Measurements from ENCODE around the gene SAXO1. TPM values are rescaled to one million over a fixed set of nuclear protein-coding genes. Genes with fewer than 3 reads are reported as not detected.

The SAXO1 gene
- total and polyA plus RNA-seq, 4 donors: 0.08 to 0.20 (median 0.13) TPM

DNA sequence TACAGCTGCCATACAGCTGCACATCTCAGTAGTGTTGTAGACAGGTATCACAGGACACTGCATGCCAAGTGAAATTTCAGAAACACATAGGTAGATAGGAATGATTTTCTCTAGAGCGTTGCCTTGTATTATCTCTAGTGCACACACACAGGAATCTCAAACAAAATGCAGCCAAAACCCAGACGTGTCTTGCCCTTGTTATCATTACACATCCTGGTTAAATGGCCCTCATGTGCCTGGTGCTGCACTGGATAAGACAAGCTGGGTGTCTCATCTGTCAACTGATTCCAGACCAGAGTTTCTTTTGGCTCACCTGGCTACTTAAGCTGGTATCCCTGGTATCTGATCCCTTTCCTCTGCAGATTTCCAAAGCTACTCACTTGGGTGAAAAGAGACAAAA lies 59.7 kb downstream of the SAXO1 start:
- 73% methylated on average over 1 of the region's 2 CpGs for WGBS (ENCODE audit: insufficient coverage)
- Histone ChIP-seq H3K4me1 (ENCODE audit: control insufficient read depth, insufficient read depth, low read length) (no peaks in the 10 kb centered on the region), H3K27ac (ENCODE audit: low read depth, low read length) (no peak overlapping the region), H3K27me3 (ENCODE audit: control insufficient read depth, insufficient read depth, low read length) (no peaks in the 10 kb centered on the region), H3K36me3 (ENCODE audit: control insufficient read depth, insufficient read depth, low read length) (no peaks in the 10 kb centered on the region), H3K9me3 (ENCODE audit: control insufficient read depth, insufficient read depth, low read length) (no peaks in the 10 kb centered on the region), H3K4me3 (ENCODE audit: low read depth, low read length) (no peak overlapping the region)
- no peak for DNase-seq (ENCODE audit: low read depth in 4 of 6, low spot score in 6 of 6)

DNA sequence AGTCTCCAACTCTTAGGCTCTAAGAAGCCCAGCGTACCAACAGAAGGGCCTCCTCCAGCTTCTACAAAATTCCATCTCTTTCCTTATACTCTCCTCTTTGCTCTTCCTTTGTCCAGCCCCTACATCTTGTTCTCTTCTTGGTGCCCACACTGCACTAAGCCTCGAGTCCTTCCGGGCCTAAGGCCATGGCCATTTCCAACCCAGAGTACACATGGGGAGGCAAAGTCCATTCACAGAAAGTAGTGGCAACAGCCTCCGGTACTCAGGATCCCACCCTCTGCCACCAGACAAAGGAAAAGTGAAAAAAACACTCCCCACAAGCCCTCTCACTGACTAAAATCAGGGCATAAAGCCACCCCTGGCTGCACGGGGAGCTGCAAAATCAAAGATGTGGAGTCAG lies 60.3 kb downstream of the SAXO1 start:
- Histone ChIP-seq H3K27ac (ENCODE audit: low read depth, low read length) (no peak overlapping the region), H3K9me3 (ENCODE audit: control insufficient read depth, insufficient read depth, low read length) (no peaks in the 10 kb centered on the region), H3K27me3 (ENCODE audit: control insufficient read depth, insufficient read depth, low read length) (no peaks in the 10 kb centered on the region), H3K4me1 (ENCODE audit: control insufficient read depth, insufficient read depth, low read length) (no peaks in the 10 kb centered on the region), H3K36me3 (ENCODE audit: control insufficient read depth, insufficient read depth, low read length) (no peaks in the 10 kb centered on the region), H3K4me3 (ENCODE audit: low read depth, low read length) (no peak overlapping the region)
- no peak for DNase-seq (ENCODE audit: low read depth in 4 of 6, low spot score in 6 of 6)
- 87% methylated on average over 3 of the region's 5 CpGs for WGBS (ENCODE audit: insufficient coverage)

DNA sequence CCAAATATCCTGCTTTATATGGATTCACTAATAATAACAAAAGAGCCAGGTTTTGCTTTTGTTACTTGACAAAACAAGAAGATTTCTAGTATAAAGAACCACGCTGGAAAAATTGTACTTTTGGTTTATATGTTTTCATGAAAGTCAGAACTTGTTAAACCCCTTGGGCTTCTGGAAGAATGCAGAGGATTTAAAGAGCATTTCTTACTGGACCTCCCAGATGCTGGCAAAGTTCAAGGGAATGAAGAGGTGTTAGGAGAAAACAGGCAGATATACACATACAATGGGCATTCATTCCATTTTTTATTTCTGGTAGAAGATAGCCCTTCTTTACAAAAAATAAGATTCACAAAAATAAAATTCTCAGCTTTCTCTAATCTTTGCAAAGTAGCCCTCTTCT lies 61.1 kb downstream of the SAXO1 start:
- Histone ChIP-seq H3K36me3 (ENCODE audit: control insufficient read depth, insufficient read depth, low read length) (no peaks in the 10 kb centered on the region), H3K9me3 (ENCODE audit: control insufficient read depth, insufficient read depth, low read length) (no peaks in the 10 kb centered on the region), H3K27me3 (ENCODE audit: control insufficient read depth, insufficient read depth, low read length) (no peaks in the 10 kb centered on the region), H3K27ac (ENCODE audit: low read depth, low read length) (no peak overlapping the region), H3K4me1 (ENCODE audit: control insufficient read depth, insufficient read depth, low read length) (no peaks in the 10 kb centered on the region), H3K4me3 (ENCODE audit: low read depth, low read length) (no peak overlapping the region)
- no CpG with 5 or more reads among the region's 1 CpG for WGBS (ENCODE audit: insufficient coverage)
- DNase-seq (ENCODE audit: low read depth in 4 of 6, low spot score in 6 of 6): no peak

DNA sequence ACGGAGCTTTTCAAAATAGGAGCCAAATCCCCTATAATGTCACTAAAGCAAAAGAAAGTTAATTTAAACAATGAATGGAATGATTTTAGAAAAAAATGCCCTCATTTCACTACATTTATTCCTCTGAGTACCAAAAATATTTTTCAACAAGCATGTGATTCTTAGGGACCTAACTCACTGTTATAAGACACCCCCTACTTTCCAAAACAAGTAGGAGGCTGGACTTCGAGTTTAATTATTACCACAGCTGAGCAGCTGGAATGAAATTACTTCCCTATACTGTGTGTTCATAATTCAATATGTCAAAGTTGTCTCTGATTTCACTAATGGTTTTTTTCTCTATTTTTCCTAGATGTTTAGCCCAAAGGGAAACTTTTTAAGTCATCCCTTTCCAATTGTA lies 61.6 kb downstream of the SAXO1 start:
- Histone ChIP-seq H3K9me3 (ENCODE audit: control insufficient read depth, insufficient read depth, low read length) (no peaks in the 10 kb centered on the region), H3K36me3 (ENCODE audit: control insufficient read depth, insufficient read depth, low read length) (no peaks in the 10 kb centered on the region), H3K27ac (ENCODE audit: low read depth, low read length) (no peak overlapping the region), H3K4me3 (ENCODE audit: low read depth, low read length) (no peak overlapping the region), H3K4me1 (ENCODE audit: control insufficient read depth, insufficient read depth, low read length) (no peaks in the 10 kb centered on the region), H3K27me3 (ENCODE audit: control insufficient read depth, insufficient read depth, low read length) (no peaks in the 10 kb centered on the region)
- WGBS (ENCODE audit: insufficient coverage): no CpG with 5 or more reads among the region's 2 CpGs
- DNase-seq (ENCODE audit: low read depth in 4 of 6, low spot score in 6 of 6): no peak

DNA sequence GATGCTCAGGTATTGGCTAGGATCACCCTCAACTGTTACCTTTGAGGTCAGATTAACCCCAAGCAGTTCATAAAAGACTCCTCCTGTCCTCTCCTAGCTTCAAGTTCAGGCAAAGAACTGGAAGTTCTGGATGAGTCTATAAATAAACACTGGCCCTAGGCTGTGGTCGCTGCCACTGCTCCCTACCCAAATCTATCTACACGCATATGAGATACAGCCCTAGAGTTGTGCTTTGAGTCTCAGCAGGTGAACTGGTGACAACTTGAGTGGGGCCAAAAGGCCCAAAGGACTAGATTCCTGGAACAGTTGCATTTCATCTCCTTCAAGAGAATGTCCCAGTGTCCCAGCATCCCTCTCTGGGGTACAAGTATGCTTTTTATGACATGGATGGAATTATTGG lies 62.6 kb downstream of the SAXO1 start:
- Histone ChIP-seq H3K36me3 (ENCODE audit: control insufficient read depth, insufficient read depth, low read length) (no peaks in the 10 kb centered on the region), H3K4me3 (ENCODE audit: low read depth, low read length) (no peak overlapping the region), H3K27ac (ENCODE audit: low read depth, low read length) (no peak overlapping the region), H3K9me3 (ENCODE audit: control insufficient read depth, insufficient read depth, low read length) (no peaks in the 10 kb centered on the region), H3K4me1 (ENCODE audit: control insufficient read depth, insufficient read depth, low read length) (no peaks in the 10 kb centered on the region), H3K27me3 (ENCODE audit: control insufficient read depth, insufficient read depth, low read length) (no peaks in the 10 kb centered on the region)
- WGBS (ENCODE audit: insufficient coverage): no CpG with 5 or more reads among the region's 2 CpGs
- no peak for DNase-seq (ENCODE audit: low read depth in 4 of 6, low spot score in 6 of 6)

DNA sequence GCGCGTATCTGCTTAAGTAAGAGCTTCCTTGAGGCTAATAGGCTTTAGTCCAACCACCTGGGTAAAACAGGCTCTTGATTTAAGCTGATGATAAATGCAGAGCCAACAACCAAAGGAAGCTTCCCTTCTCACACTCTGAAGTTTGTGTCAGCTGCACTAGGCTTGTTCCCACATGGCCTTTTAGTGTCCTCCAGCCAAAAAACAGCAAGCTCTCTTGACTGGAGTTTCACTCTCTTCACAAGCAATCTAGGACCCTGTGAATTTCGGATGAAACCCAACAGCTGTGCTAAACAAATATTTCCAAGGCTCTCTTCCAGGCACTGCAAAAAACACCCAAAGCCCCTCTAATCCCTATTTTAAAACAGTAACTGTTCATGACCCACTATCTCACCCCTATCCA lies 63.9 kb downstream of the SAXO1 start:
- Histone ChIP-seq H3K27me3 (ENCODE audit: control insufficient read depth, insufficient read depth, low read length) (no peaks in the 10 kb centered on the region), H3K4me3 (ENCODE audit: low read depth, low read length) (no peak overlapping the region), H3K36me3 (ENCODE audit: control insufficient read depth, insufficient read depth, low read length) (no peaks in the 10 kb centered on the region), H3K9me3 (ENCODE audit: control insufficient read depth, insufficient read depth, low read length) (no peaks in the 10 kb centered on the region), H3K27ac (ENCODE audit: low read depth, low read length) (no peak overlapping the region), H3K4me1 (ENCODE audit: control insufficient read depth, insufficient read depth, low read length) (no peaks in the 10 kb centered on the region)
- 50% methylated on average over 1 of the region's 3 CpGs for WGBS (ENCODE audit: insufficient coverage)
- peak in 2 of 6 donors; percentile 45 to 74 for DNase-seq (ENCODE audit: low read depth in 4 of 6, low spot score in 6 of 6)

DNA sequence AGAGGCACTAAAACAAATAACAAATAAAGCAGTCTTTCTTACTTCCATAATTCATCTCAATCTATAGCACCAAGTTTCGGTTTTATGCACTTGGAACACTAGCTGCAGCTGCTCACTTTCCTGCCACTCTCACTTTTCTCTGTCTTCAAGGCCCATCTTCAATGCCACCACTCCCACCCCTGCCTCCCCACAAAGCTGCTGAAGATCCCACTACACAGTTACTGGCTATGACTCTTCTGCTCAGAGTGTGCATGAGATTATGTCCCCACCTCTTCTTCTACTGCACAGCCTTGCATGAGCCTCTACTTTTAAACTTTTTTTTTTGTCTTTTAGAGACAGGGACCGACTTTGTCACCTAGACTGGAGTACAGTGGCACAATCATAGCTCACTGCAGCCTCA lies 77.4 kb downstream of the SAXO1 start:
- WGBS (ENCODE audit: insufficient coverage): 100% methylated on average over 2 of the region's 2 CpGs
- Histone ChIP-seq H3K9me3 (ENCODE audit: control insufficient read depth, insufficient read depth, low read length) (no peaks in the 10 kb centered on the region), H3K36me3 (ENCODE audit: control insufficient read depth, insufficient read depth, low read length) (no peaks in the 10 kb centered on the region), H3K4me3 (ENCODE audit: low read depth, low read length) (no peak overlapping the region), H3K27ac (ENCODE audit: low read depth, low read length) (no peak overlapping the region), H3K27me3 (ENCODE audit: control insufficient read depth, insufficient read depth, low read length) (no peaks in the 10 kb centered on the region), H3K4me1 (ENCODE audit: control insufficient read depth, insufficient read depth, low read length) (no peaks in the 10 kb centered on the region)
- DNase-seq (ENCODE audit: low read depth in 4 of 6, low spot score in 6 of 6): no peak

DNA sequence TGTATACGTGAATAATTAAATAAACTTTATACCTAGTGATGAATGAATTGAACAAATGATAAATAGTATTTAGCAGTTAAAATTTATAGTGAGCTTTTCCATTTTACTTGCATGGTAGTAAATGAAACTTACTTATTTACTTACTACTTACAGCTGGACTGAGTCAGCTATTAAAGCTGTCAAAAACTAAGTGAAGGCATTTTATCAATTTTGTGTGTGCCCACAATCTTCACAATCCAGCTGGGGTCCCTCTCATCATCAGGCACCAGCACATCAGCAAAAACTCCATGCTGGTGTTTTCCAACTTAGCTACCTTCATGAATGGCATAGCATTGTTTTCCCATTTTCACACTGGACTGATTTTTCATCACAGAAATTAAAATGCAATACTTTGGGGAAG lies 81.1 kb downstream of the SAXO1 start:
- no peak overlapping the region for H3K4me3 ChIP-seq (ENCODE audit: low read depth, low read length)
- H3K4me1 ChIP-seq (ENCODE audit: control insufficient read depth, insufficient read depth, low read length): no peaks in the 10 kb centered on the region
- H3K9me3 ChIP-seq (ENCODE audit: control insufficient read depth, insufficient read depth, low read length): no peaks in the 10 kb centered on the region
- H3K27ac ChIP-seq (ENCODE audit: low read depth, low read length): no peak overlapping the region
- DNase-seq (ENCODE audit: low read depth in 4 of 6, low spot score in 6 of 6): no peak
- no peaks in the 10 kb centered on the region for H3K27me3 ChIP-seq (ENCODE audit: control insufficient read depth, insufficient read depth, low read length)
- no peaks in the 10 kb centered on the region for H3K36me3 ChIP-seq (ENCODE audit: control insufficient read depth, insufficient read depth, low read length)
- no CpG with 5 or more reads among the region's 1 CpG for WGBS (ENCODE audit: insufficient coverage)

DNA sequence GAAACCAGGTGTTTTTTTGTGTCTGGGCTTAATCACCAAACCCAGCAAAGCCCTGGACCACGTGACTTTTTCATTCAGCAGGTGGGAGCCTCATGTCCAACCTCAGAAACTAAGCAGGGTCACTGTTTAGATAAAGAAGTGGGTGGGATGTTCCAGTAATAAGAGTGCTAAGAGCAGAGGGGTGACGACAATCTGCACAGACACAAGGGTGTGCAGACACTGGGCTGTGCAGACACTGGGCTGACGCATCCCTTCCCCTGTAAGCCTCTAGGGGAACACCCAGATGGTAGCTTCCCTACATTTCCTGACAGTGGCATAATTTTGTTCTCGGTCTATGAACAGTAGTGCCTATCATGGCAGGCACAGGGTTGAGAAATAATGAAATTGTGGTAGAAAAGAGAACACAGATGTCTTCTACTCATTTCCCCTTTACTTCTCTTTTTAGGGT lies 85.1 kb downstream of the SAXO1 start:
- H3K4me3 ChIP-seq (ENCODE audit: low read depth, low read length): no peak overlapping the region
- WGBS (ENCODE audit: insufficient coverage): 51% methylated on average over 3 of the region's 4 CpGs
- no peak for DNase-seq (ENCODE audit: low read depth in 4 of 6, low spot score in 6 of 6)
- no peak overlapping the region for H3K27ac ChIP-seq (ENCODE audit: low read depth, low read length)
- H3K36me3 ChIP-seq (ENCODE audit: control insufficient read depth, insufficient read depth, low read length): no peaks in the 10 kb centered on the region
- H3K27me3 ChIP-seq (ENCODE audit: control insufficient read depth, insufficient read depth, low read length): no peaks in the 10 kb centered on the region
- no peaks in the 10 kb centered on the region for H3K9me3 ChIP-seq (ENCODE audit: control insufficient read depth, insufficient read depth, low read length)
- H3K4me1 ChIP-seq (ENCODE audit: control insufficient read depth, insufficient read depth, low read length): no peaks in the 10 kb centered on the region

DNA sequence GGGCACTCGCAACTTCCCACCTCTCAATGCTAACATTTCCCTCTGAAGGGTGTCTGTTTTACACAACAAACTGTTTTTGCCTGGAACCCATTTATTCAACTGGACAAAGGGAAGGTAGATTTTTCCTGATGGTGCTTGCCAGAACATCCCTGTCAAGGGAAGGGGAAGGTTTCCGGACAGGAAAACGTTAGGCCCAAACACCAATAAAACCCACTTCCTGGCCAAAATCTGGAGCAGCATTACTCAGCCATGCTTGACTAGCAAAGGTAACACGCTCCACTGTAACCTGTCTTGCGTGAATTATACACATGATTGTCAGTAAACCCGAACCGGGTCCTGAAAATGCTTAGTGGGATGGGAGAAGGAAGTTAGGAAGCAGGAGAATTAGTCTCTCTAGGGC lies 90.2 kb downstream of the SAXO1 start:
- no peaks in the 10 kb centered on the region for H3K27me3 ChIP-seq (ENCODE audit: control insufficient read depth, insufficient read depth, low read length)
- WGBS (ENCODE audit: insufficient coverage): 80% methylated on average over 6 of the region's 7 CpGs
- no peak overlapping the region for H3K4me3 ChIP-seq (ENCODE audit: low read depth, low read length)
- no peaks in the 10 kb centered on the region for H3K36me3 ChIP-seq (ENCODE audit: control insufficient read depth, insufficient read depth, low read length)
- no peak for DNase-seq (ENCODE audit: low read depth in 4 of 6, low spot score in 6 of 6)
- H3K9me3 ChIP-seq (ENCODE audit: control insufficient read depth, insufficient read depth, low read length): no peaks in the 10 kb centered on the region
- no peaks in the 10 kb centered on the region for H3K4me1 ChIP-seq (ENCODE audit: control insufficient read depth, insufficient read depth, low read length)
- no peak overlapping the region for H3K27ac ChIP-seq (ENCODE audit: low read depth, low read length)
